Ascending aorta (tissue), 2 donors: ENCODE results near the gene AGK. TPM values are rescaled to one million over a fixed set of nuclear protein-coding genes. Genes with fewer than 3 reads are reported as not detected.

Source experiments
- DNase-seq, 2 donors: peaks; one replicate each; pipeline ENCODE4 v3.0.0-alpha.2; 2019; ENCODE audit warnings: low spot score in 2 of 2
- H3K27ac ChIP-seq, 2 donors: fragments of 200-600 bp; sonication (generic); one replicate each; pipeline ENCODE4 v1.5.1; 2016 to 2017; ENCODE audit warnings: mild to moderate bottlenecking in 1 of 2
- H3K27me3 ChIP-seq: fragments of 200-600 bp; sonication (generic); one replicate; pipeline ENCODE4 v1.5.1; 2017
- H3K36me3 ChIP-seq, 2 donors: fragments of 200-600 bp; sonication (generic); one replicate each; pipeline ENCODE4 v1.5.1; 2016
- H3K4me1 ChIP-seq, 2 donors: fragments of 200-600 bp; sonication (generic); one replicate each; pipeline ENCODE4 v1.5.1; 2016 to 2017; ENCODE audit warnings: mild to moderate bottlenecking in 1 of 2
- H3K4me3 ChIP-seq, 2 donors: fragments of 200-600 bp; sonication (generic); one replicate each; pipeline ENCODE4 v1.5.1; 2016 to 2017; ENCODE audit warnings: mild to moderate bottlenecking in 1 of 2
- H3K9me3 ChIP-seq, 2 donors: fragments of 200-600 bp; sonication (generic); one replicate each; pipeline ENCODE4 v1.5.1; 2016
- intact Hi-C: fragments of 100-400 bp; cut with DNase I; formaldehyde crosslinking; loops from one replicate; pipeline ENCODE4 v1.15.1; 2023
- total RNA-seq: library from RNA; depleted of rRNA; stranded (reverse); fragments of >200 nt; gene quantifications from one replicate; pipeline ENCODE4 v1.1.0, GENCODE V29; 2016
- TF ChIP-seq, protein P1 (sequence below), 3 experiments: fragments of 200-600 bp in 2 of 3; fragments of 450-650 bp in 1 of 3; sonication (generic) in 2 of 3; IDR thresholded peaks; one replicate each; pipeline ENCODE4 v1.5.1; 2016 to 2019; ENCODE audit warnings: antibody characterized with exemption in 3 of 3, mild to moderate bottlenecking in 1 of 3, moderate library complexity in 1 of 3

The AGK gene
- total RNA-seq, 1 donor from 2014 or later, result 16.1 TPM

GRCh38 chr7:141527076-141527475 is 24.1 kb upstream of the AGK start:
- Histone ChIP-seq H3K27ac (no peak overlapping the region), H3K4me3 (no peak overlapping the region)
- DNase-seq, result no peak

GRCh38 chr7:141528399-141528798 is 22.8 kb upstream of the AGK start:
- H3K4me3 ChIP-seq, result no peak overlapping the region
- TF ChIP-seq, protein P1, sequence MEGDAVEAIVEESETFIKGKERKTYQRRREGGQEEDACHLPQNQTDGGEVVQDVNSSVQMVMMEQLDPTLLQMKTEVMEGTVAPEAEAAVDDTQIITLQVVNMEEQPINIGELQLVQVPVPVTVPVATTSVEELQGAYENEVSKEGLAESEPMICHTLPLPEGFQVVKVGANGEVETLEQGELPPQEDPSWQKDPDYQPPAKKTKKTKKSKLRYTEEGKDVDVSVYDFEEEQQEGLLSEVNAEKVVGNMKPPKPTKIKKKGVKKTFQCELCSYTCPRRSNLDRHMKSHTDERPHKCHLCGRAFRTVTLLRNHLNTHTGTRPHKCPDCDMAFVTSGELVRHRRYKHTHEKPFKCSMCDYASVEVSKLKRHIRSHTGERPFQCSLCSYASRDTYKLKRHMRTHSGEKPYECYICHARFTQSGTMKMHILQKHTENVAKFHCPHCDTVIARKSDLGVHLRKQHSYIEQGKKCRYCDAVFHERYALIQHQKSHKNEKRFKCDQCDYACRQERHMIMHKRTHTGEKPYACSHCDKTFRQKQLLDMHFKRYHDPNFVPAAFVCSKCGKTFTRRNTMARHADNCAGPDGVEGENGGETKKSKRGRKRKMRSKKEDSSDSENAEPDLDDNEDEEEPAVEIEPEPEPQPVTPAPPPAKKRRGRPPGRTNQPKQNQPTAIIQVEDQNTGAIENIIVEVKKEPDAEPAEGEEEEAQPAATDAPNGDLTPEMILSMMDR (IDR thresholded peaks at IDR 0.05), result no peak
- intact Hi-C loops, result no loop called here
- no peaks in the 10 kb centered on the region for H3K36me3 ChIP-seq
- no peaks in the 10 kb centered on the region for H3K27me3 ChIP-seq
- H3K27ac ChIP-seq, result no peak overlapping the region
- no peak for DNase-seq
- H3K4me1 ChIP-seq, result peaks cover 0 to 2% of the 10 kb centered on the region in 2 donors
- no peaks in the 10 kb centered on the region for H3K9me3 ChIP-seq

More at GRCh38 chr7:141527076-141527475, 24.1 kb upstream of the AGK start:
- no peaks in the 10 kb centered on the region for H3K9me3 ChIP-seq
- no peaks in the 10 kb centered on the region for H3K36me3 ChIP-seq
- TF ChIP-seq, protein P1 (IDR thresholded peaks at IDR 0.05), result no peak
- H3K4me1 ChIP-seq, result no peaks in the 10 kb centered on the region
- intact Hi-C loops, result no loop called here
- H3K27me3 ChIP-seq, result no peaks in the 10 kb centered on the region

DNA sequence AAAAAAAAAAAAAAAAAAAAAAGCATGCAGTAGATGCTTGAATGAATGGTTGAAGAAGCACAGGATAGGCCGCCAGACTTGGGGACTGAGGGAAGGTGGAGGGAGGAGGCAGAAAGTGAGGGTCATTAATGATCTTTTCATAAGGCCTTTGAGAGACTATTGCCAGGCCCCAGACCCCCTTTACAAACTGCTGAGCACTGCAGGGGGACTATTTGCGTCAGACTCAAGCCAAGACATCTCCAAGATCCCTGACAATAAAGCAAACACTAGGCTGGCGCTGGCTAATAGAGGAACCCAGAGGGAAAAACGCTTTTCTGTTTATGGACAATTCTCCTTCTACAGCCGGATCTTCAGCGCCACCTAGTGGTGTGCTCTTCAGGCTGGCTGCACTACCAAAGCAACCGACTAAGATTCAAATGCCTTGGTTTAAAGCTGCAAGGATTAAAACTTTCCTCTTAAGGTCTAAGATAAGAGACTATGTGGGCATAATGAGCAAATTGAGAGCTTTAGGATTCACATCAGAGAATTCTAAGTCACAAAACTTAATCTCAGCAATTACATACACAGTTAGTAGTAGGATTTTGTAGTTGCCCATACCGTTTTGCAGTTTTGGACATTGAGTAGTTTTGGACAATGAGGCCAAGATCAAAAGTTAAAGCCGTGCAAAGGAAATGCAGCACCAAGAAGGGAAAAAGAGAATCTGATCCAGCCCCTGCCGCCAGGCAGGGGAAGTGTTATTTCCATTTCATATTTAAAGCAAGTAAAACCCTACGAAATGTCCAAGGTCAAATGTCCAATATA is 17.9 kb upstream of the AGK start:
- DNase-seq, result no peak
- TF ChIP-seq, protein P1 (IDR thresholded peaks at IDR 0.05), result peak; percentile 58 to 90 (median 87)
- intact Hi-C loops, result no loop called here

GRCh38 chr7:141534757-141535737 is 16.2 kb upstream of the AGK start:
- no peak for DNase-seq
- TF ChIP-seq, protein P1 (IDR thresholded peaks at IDR 0.05), result no peak
- Histone ChIP-seq H3K4me1 (peaks cover 0 to 2% of the 10 kb centered on the region in 2 donors), H3K9me3 (no peaks in the 10 kb centered on the region), H3K4me3 (no peak overlapping the region), H3K36me3 (no peaks in the 10 kb centered on the region), H3K27ac (no peak overlapping the region), H3K27me3 (no peaks in the 10 kb centered on the region)
- intact Hi-C loops, result no loop called here

More for the DNA sequence above, 17.9 kb upstream of the AGK start:
- Histone ChIP-seq H3K27ac (no peak overlapping the region), H3K9me3 (no peaks in the 10 kb centered on the region), H3K4me1 (peaks cover 0 to 2% of the 10 kb centered on the region in 2 donors), H3K27me3 (no peaks in the 10 kb centered on the region), H3K4me3 (no peak overlapping the region), H3K36me3 (no peaks in the 10 kb centered on the region)

DNA sequence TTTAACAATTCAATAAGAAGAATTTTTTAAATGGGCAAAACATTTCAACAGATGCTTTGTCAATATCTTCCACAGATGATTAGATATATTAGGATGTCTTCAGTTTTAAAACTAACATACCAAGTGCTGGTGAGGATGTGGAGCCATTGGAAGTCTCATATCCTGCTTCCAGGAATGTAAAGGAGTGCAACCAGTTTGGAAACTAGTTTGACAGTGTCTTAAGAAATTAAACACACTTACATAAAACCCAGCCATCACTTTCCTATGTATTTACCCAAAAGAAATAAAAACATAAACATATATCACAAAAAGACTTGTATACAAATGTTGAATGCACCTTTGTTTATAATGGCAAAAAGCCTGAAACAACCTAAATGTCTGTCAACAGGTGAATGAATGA is 13.3 kb upstream of the AGK start:
- H3K9me3 ChIP-seq, result no peaks in the 10 kb centered on the region
- H3K27ac ChIP-seq, result no peak overlapping the region
- intact Hi-C loops, result no loop called here
- no peaks in the 10 kb centered on the region for H3K27me3 ChIP-seq
- H3K4me3 ChIP-seq, result no peak overlapping the region
- DNase-seq, result no peak
- no peaks in the 10 kb centered on the region for H3K36me3 ChIP-seq
- TF ChIP-seq, protein P1 (IDR thresholded peaks at IDR 0.05), result no peak
- peaks cover 0 to 2% of the 10 kb centered on the region in 2 donors for H3K4me1 ChIP-seq
